Endometrium (tissue), 2 donors: ENCODE results near the gene CLCF1.

Experiments used
- FAIRE-seq: peaks from 2 replicates; lab custom pipeline; 2012; peaks lifted over from hg19 to GRCh38; lab: Jason Lieb, UNC
- donor health status: control.
- donor health status: control.

CLCF1 gene

GRCh38 chr11:67356387-67356863 is 17.0 kb downstream of the CLCF1 start:
- no peak for FAIRE-seq

GRCh38 chr11:67355794-67356386 is 17.5 kb downstream of the CLCF1 start:
- no peak for FAIRE-seq

GRCh38 chr11:67355023-67355793 is 18.2 kb downstream of the CLCF1 start:
- FAIRE-seq, result no peak

- no peak for FAIRE-seq
Measured at GRCh38 chr11:67354075-67355022, 19.0 kb downstream of the CLCF1 start.

GRCh38 chr11:67353317-67354074 is 19.9 kb downstream of the CLCF1 start, which contains the start of gene POLD4:
POLD4 (minus strand) TSS chr11:67353546; CDS start chr11:67353399, 147 bp downstream.
- no peak for FAIRE-seq

GRCh38 chr11:67352546-67353316 is 20.7 kb downstream of the CLCF1 start:
- no peak for FAIRE-seq

- FAIRE-seq, result no peak
Measured at GRCh38 chr11:67351275-67352005, 22.0 kb downstream of the CLCF1 start.

GRCh38 chr11:67349928-67350465 is 23.4 kb downstream of the CLCF1 start:
- FAIRE-seq, result no peak

GRCh38 chr11:67349457-67349856 is 23.9 kb downstream of the CLCF1 start:
- FAIRE-seq, result no peak

GRCh38 chr11:67349036-67349435 is 24.4 kb downstream of the CLCF1 start:
- FAIRE-seq, result no peak

GRCh38 chr11:67347964-67348749 is 25.2 kb downstream of the CLCF1 start:
- no peak for FAIRE-seq

GRCh38 chr11:67345920-67346819 is 27.2 kb downstream of the CLCF1 start:
- no peak for FAIRE-seq

GRCh38 chr11:67345247-67345919 is 28.0 kb downstream of the CLCF1 start:
- FAIRE-seq, result no peak

GRCh38 chr11:67344264-67344663 is 29.1 kb downstream of the CLCF1 start:
- no peak for FAIRE-seq

- no peak for FAIRE-seq
Measured at GRCh38 chr11:67337257-67337656, 36.1 kb downstream of the CLCF1 start.

GRCh38 chr11:67332081-67332691 is 41.2 kb downstream of the CLCF1 start:
- no peak for FAIRE-seq

GRCh38 chr11:67323526-67323925 is 49.9 kb downstream of the CLCF1 start:
- FAIRE-seq, result no peak
